CD4-positive, alpha-beta T cell treated with Interleukin-15 for 4 hours (primary cell): ENCODE data around the gene KISS1.

ENCODE experiments used
- DNase-seq: peaks from one replicate; pipeline ENCODE4 v3.0.0-alpha.2; 2020; ENCODE audit warnings: low spot score

The KISS1 gene

DNA sequence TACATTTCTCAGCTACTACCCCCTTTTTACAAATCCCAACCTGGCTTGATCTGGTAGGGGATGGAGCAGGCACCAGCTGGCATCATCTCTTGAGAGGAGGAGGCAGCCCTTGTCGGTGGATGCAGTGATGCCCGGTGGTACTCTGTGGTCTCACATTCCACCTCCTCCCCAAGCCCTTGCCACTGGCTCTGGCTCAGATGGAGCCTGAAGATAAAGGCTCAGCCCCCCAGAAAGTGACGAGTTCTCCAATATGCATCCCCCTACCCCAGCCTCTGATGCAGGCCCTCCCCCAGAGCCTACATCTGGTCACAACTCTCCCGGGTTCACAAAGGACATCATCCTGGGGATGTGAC is 21.3 kb upstream of the KISS1 start:
- DNase-seq: no peak

DNA sequence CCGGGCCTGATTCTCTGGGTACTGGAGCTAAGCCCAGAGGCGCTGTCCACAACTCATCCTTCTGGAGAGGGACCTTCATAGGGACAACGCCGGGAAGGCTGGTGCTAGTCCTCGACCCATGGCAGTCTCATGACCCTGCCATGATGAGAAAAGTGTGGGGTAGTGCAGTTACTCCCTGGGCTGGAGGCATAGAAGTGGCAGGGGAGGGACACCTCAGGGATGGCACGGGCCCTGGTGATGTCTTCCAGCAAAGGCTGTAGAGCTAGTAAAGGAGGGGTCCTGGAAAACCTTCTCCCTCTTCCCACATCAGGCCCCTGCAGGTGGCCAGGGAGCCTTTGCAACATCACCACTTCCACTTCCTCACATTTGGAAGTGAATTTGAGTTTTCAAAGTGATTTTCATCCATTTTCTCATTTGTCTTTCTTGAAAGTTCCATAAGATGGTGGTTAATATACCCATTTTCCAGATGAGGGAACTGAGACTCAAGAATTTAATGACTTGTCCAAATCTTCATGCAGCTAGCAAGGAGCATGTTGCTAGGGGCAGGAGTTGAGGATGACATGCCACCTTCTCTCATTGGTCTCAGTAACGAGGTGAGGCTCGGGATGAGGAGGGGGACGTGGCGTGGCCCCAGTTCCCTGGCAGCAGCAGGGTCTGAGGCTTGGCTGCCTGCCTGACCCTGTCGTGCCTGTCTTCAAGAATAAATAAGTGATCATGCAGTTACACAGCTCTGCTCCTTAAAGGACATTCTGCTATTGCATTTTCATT is 20.8 kb upstream of the KISS1 start:
- DNase-seq: no peak

DNA sequence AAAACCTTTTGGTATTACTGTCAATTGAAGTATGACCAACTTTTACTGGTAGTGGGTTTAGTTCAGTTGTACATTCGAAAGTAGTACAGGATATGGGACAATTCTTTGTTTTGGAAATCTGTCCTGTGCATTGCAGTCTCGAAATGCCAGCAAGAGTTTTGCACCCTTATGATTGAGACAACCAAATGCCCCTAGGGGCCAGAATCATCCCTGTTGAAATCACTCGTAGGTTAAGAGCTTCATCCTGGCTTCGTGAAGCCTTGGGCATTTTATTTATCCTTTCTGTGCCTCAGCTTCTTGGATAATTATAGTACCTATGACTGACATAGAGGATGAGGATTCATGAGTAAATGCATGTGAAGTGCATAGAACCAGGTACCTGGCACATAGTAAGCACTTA is 19.9 kb upstream of the KISS1 start:
- DNase-seq: no peak

DNA sequence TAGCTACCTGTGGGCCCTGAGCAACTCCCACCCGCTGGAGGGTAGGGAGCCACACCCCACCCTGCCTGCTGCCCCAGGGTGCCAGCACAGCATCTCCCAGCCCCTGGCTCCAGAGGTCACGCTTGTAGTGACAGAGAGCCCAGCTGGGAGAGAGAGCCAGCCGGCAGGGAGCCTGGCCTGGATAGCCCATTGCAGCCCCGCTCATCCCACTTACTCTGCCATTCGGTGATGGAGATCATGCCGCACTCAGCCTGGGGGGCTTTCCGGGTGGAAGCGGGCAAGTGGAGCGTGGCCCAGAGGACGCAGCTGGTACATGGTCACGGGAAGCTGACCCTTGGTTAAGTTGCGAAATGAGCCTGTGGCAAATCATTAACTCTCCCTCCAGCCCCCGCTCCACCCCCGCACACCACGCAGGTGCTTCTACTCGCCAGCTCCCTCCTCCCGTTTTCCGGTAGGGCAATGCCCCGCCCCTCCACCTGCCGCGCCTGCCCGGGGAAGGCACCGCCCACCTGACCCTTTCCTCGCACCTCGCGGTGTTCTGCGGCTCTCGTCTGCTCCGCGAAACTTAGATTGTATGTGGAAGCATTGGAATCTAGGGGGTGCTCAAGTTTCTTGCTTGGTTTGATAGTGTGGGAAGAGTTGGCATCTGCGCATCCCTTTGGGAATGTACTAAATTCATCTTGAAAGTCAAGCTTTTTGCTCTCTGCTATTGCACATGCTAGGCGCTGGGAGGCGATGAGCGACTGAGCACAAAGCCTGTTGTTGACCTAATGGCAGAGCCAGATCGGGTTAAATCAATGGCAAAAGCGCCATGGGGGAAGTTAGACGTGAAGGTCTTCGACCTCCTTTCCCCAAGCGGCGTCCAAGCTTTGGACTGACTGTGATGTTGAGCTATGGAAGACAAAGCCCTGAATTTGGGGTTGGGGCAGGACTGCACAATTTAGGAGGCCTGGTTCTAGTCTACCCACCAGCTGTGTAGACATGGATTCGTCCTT is 17.7 kb upstream of the KISS1 start, which contains the start of gene GOLT1A:
GOLT1A (minus strand) TSS at position 321 of the 995 bp plus-strand sequence; CDS start at position 239, 82 bp downstream.
- DNase-seq: peak; percentile 9

DNA sequence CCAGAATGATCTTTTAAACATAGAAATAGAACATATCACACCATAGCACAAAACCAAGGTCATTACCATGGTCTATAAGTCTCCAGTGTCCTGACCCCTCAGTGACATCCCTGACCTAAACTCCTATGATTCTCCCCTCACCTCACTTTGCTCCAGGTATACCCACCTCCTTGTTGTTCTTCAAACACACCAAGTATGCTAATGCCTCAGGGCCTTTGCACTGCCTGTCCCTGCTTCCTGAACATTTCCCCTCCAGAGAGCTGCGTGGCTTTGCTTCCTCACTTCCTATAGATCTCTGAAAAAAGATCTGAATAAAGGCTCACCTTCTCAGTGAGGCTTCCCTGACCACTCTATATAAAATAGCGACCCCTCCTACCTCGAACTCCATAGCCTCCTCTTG is 16.4 kb upstream of the KISS1 start:
- DNase-seq: no peak

DNA sequence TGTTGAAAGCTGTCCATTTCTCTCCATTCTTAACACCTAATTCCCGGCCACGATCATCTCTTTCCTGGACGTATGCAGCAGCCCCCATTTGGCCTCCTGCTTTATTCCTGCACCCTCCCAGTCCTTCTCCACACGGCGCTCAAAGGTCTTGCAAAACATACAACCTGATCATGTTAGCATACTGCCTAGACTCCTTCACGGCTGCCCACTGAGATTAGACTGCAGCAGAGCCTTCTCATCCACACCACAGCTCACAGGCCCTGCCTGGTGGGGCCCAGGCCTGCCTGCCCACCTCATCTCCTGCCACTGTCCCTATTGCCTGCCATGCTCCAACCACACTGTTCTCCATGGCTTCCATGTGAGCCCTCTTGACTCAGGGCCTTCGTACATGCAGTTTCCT is 14.8 kb upstream of the KISS1 start:
- no peak for DNase-seq

DNA sequence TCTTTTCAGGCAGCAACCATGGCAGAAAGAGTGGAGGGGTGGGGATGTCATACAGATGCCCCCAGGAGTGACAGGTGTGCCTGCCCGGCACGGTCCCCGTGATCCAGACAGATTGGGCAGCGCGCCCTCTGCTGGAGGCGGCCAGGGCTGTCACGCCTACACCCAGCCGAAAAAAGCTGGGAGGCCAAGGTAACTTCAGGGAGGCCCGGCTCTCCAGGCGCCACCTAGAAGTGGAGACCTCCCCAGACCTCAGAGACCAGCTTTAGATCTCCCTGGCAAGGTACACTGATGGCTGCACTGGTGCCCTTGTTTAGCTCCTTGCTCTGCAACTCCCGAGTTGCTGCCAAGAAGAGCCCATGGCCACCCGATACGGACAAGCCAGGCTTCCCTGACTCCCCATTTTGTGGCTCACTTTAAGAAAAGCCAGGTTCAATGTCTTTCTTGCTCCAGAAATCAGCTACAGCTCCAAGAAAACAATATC is 10.9 kb upstream of the KISS1 start:
- DNase-seq: peak; percentile 64

DNA sequence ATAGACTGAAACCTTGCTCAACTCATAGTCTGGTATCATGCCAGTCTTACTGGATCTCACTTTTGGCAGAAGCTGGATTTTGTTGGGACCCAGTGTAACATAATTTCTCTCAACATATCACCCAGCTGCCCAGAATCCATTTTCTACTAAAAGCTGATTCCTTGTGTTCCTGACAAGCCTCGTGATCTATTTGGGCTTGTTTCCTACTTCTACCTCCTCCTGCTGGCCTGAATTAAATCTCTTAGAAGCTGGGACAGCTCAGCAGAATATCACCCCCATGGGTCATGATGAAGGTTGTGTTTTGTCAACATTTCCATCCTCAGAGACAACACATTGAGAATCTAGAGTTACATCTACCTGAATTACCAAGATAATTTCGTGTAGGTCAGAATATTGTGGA is 9.8 kb upstream of the KISS1 start:
- DNase-seq: no peak

DNA sequence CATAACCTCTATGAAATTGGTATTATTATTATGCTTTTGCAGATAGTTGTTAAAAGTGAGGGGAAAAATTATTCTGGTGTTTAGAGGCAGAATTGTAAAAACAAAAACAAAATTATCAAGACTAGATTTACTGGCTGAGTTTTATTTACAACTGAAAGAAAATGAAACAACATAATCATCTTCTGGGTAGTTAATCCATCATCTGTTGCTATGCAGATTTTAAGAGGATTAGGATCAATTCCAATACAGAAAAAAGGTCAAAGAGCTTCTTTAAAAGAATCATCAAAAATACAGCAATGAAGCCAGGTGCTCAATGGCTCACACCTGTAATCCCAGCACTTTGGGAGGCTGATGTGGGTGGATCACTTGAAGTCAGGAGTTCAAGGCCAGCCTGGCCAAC is 9.2 kb upstream of the KISS1 start:
- no peak for DNase-seq

DNA sequence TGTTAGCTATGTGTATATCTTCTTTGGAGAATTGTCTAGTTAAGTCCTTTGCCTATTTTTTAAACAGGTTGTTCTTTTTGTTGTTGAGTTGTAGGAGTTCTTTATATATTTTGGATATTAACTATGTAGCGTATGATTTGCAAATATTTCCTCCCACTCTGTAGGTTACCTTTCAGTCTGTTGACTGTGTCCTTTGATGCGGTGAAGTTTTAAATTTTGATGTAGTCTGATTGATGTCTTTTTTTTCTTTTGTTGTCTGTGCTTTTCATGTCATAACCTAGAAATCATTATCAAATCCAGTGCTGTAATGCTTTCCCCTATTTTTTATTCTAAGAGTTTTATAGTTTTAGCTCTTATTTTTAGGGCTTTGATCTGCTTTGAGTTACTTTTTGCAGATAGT is 8.7 kb upstream of the KISS1 start:
- DNase-seq: no peak

DNA sequence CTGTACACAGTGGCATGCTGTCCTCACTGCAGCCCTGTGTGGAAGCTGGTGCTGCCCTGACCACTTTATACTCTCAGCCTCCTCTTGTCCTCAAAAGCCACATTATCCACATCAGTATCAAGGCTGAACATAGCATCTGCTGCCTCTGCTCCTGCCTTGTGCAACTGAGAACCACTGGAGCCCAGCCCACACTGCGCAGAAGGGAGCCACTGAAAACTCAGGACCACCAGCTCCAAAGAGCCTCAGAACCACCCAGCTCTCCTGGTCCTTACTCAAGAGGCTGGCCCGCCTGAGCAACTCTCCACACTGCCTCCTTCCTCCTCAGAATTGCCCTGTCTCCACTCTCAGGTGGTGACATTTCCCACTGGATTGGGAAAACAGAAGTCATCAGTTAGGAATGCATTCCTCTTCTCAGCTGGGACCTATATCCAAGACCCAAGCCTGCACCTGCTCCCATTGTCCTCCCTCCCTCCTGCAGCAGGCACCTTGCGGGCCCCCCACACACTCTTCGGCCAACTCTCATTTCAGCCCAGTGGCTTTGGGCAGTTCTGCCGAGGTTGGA is 7.0 kb upstream of the KISS1 start:
- no peak for DNase-seq

DNA sequence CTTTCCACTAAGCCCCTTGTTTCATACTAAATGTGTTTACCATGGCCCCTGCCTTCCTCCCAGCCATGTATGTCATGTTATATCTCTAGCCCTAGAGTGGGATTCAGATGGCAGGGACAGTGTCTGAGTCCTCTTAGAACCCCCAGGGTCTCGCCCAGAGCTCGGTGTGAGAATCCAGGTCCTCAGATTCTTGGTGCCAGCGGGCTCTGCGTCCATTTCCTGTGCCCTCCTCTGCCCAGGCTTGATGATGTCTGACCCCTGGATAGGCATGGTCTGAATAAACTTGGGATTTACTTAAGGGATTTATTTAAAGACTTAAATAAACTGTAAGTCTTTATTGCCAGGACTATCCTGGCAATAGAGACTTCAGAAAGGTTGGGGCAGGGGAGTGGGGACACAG is 6.2 kb upstream of the KISS1 start:
- no peak for DNase-seq

DNA sequence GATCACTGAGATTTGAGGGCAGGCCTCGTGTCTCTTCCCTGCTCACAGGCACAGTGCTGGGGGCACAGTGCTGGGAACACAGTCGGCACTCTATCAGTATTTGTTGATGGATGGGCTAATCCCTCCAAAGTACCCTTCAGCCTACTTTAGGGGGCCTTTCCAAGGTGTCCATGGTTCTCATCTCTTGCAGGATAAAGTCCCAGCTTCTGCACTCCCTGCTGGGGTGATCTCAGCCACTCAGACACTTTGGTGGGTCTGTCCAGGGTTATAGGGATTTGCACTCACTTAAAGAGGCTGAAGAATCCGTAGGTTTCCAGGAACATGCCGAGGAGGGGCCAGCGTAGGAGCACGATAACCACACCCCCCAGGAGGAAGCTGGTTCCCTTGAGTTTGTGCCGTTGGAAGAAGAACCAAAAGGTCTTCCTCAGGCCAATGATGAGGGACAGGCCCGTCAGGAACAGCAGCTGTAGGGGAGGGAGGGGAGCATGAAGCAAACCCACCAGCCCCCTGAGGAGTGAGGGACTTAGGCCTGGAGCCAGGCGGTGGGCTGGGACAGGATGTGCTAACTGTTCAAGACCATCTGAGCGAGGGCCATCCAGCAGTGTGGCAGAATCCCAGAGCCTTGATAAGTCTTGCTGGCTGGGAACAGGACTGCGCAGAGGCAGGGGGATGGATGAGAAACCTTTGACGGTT is 5.2 kb upstream of the KISS1 start:
- no peak for DNase-seq

DNA sequence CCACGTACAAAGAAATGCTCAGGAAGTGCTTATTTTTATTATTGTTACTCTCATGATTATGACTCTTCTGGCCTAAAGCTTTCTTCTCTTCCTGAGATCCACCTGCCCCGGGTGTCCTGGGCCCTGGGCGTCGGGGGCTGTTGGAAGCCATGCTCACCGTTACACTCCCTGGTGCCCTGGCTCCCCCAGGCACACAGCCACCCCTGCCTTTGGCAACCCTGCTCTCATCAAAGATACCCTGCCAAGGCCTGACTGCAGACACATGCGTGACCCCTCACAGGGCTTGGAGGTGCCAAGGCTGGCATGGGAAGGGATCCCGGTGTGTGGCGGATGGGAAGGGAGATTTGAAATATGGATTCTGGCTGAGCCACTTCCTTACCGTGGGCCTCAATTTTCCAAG is 3.3 kb upstream of the KISS1 start:
- DNase-seq: no peak

DNA sequence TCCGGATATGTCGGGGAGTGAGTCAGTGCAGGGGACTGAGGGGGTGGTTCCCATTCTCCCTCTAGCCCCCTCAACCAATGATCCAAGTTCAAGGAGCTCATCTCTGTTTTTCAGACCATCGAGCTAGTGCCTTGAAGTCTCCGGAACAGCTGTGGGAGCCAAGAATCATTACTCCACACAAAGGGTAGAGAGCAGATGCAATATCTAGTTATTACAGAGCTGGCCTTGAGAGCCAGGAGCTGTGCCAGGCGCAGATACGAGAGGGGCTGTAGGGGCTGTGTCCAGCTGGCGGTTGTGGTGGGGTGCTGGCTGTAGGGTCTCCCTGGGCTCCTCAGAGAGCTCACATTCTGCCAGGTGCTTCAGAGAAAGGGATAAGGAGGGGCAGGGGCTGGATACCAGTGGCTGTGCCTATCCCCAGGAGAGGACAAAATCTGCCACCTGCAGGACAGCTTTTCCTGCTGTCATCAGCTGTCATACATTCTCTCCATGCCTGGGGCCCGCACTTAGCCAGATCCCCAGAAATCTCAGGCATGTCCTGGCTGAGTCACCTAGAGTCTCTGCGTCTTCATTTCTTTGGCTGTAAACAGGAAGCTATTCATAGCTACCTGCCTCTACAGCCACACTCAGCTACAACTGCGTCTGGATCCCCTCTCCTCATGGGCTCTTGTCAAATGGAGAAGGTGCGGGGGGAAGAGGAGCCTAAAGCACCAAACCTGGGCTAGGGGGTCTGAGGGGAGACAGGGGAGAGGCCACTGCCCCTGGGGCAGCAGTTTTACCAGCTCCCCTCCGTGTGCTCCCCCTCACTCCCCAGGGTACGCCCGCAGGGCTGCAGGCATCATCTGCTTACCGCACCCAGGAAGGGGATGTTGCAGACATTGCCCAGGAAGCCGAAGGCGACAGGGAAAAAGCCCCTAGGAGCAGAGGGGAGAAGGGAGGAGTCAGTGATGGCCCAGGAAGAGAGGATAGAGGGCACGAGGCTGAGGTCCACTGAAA is 2.4 kb upstream of the KISS1 start:
- DNase-seq: no peak

DNA sequence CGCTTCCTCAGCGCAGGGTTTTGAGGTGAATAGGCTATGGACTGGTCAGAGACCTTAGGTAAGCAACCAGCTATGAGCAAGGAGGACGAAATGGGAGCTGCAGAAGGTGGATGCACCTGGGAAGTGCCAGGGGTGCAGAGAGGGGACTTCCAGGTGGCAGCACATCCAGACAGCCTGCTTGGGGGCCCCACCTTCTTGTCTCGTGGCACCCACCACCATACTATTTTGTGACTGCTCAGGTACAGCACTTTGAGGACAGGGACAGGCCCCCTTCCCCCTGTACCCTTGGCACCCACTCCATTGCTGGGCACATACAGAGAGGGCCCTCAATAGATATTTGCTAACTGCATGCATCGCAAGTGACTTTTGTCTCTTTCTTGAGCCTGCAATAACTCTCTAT is 777 bp upstream of the KISS1 start:
- no peak for DNase-seq

DNA sequence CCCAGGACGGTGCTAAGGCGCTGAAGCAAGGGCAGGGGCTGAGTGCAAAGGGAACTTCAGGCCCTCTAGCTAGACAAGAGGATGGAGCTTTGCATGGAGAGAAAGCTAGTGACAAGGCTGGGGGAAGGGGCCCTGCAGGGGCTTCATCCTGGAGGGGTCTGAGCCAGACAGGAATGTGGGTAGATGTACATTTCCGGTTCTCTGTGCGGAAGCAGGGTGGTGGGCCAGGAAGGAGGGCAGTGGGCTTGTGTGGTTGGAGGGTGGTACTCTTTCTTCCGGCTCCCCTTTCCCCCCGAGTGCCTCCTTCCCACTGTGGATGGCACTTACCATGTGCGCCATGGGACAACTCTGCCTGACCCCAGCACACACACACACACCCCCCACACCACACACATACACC is 1.5 kb downstream of the KISS1 start:
- no peak for DNase-seq

DNA sequence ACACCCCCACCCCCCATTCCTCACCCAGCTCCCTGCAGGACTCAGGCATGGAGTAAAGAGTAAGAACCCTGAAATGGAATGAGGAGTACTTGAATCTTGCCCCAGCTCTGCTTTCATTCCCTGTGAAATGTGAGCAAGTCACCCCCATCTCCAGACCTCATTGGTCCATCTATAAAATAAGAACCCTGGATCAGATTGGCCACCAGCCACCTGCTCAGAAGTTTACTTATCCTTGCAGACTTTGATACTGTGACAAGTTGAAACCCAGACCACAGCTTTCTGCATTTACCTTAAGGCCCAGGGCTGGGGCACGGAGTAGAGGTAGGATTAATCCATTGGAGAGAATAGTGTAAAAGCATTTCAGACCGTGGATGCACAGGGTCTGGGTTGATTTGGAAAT is 2.2 kb downstream of the KISS1 start:
- DNase-seq: no peak

DNA sequence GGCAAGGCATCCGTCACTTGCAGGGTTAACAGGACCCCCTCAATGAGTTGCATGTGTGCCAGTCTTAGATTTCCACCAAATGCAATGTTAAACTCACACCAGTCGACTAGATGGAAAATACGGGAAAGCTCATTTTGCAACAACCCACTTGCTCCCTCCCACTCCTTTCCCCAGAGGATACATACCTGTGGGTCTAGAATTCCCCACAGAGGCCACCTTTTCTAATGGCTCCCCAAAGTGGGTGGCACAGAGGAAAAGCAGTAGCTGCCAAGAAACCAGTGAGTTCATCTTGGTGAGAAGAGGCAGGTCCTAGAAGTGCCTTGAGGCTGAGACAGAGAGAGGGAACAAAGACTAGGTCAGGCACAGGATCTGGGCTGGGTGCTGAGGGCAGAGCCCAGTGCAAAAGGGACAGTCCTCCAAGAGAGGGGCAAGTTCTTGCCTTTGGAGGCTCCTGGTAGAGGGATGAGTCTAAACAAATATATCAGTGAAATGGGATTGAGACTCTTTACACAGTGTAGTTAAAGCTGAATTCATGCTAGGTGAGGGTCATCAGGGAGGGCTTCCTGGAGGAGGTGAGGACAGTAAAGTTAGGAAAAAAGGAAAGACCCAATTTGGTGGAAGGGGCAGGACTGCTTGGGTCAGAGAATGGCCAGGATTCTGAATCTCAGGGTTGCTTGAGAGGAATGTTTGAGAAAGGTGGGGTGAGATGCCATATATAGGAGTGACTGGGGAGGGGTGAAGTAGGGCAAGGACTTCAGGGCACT is 3.5 kb downstream of the KISS1 start:
- DNase-seq: no peak

DNA sequence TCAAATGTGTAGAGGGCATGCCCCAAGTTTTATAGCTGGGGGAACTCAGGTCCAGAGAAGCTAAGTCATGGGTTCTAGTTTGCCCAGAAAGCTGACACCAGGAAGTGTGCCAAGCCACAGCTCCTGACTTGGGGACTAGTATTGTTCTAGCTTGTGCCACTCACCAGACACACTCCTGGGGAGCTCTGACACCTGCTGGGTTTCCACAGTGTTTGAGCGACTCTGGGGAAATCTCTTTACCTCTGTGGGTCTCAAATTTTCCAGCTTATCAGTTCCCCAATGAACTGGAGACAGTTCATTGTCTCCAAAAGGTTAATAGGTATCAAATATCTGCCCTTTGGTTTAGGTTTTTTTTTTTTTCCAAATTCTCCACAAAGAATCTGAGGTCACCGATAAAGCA is 4.2 kb downstream of the KISS1 start:
- DNase-seq: no peak
